NB4 (cell line): ENCODE data around the gene SRMS.

Experiments used
- CTCF ChIP-seq: IDR thresholded peaks from one replicate; pipeline ENCODE4 v1.5.1; 2012; ENCODE audit warnings: low read depth, low read length
- POLR2A ChIP-seq: IDR thresholded peaks from 2 replicates; pipeline ENCODE4 v1.6.1; 2011; ENCODE audit warnings: mild to moderate bottlenecking; ENCODE audit not compliant: insufficient read length; ENCODE audit errors: extremely low read depth

- TF ChIP-seq CTCF (no peak), POLR2A (no peak)
Observed at GRCh38 chr20:63508072-63508768, 39.3 kb downstream of the SRMS start.
